Common myeloid progenitor, CD34-positive (primary cell): ENCODE measurements around the gene AK1.

Experiments
- CTCF ChIA-PET: fragments of 350-600 bp; sonication (Branson Sonifier 250); formaldehyde crosslinking; loops from one replicate; lab custom pipeline; 2021; ENCODE audit warnings: antibody characterized with exemption; lab: Charles Lee
- POLR2A ChIA-PET: fragments of 350-600 bp; sonication (Branson Sonifier 250); formaldehyde crosslinking; loops from one replicate; lab custom pipeline; 2021; ENCODE audit warnings: antibody characterized with exemption; lab: Charles Lee
- DNase-seq, 3 donors: peaks; one replicate each; pipeline versions ENCODE4 v3.0.0 to v3.0.0-alpha.2; 2013
- H3K27ac ChIP-seq, 2 experiments: 1 replicate in 1 of 2; 2 replicates in 1 of 2; pipeline ENCODE4 v1.7.0; 2013; ENCODE audit warnings: inconsistent platforms in 2 of 2, low read length in 2 of 2, mild to moderate bottlenecking in 2 of 2, low read depth in 1 of 2, moderate library complexity in 1 of 2; ENCODE audit not compliant: severe bottlenecking in 2 of 2, insufficient read depth in 1 of 2, poor library complexity in 1 of 2
- H3K27me3 ChIP-seq, 5 experiments: replicated peaks in 2 of 5; 1 replicate in 3 of 5; 2 replicates in 2 of 5; pipeline versions ENCODE4 v1.6.1 to v1.7.0; 2013; ENCODE audit warnings: low read length in 4 of 5, mild to moderate bottlenecking in 2 of 5, moderate library complexity in 2 of 5, inconsistent platforms in 1 of 5; ENCODE audit not compliant: insufficient read depth in 5 of 5, control insufficient read depth in 4 of 5
- H3K36me3 ChIP-seq, 4 experiments: 1 replicate in 2 of 4; 2 replicates in 2 of 4; pipeline versions ENCODE4 v1.6.1 to v1.7.0; 2013; ENCODE audit warnings: low read length in 3 of 4, control low read depth in 1 of 4, mild to moderate bottlenecking in 1 of 4; ENCODE audit not compliant: control insufficient read depth in 4 of 4, insufficient read depth in 4 of 4
- H3K4me1 ChIP-seq, 4 experiments: 1 replicate in 3 of 4; 2 replicates in 1 of 4; pipeline versions ENCODE4 v1.6.1 to v1.7.1; 2013; ENCODE audit warnings: low read length in 3 of 4, mild to moderate bottlenecking in 3 of 4, control low read depth in 1 of 4, inconsistent platforms in 1 of 4, moderate library complexity in 1 of 4; ENCODE audit not compliant: control insufficient read depth in 4 of 4, insufficient read depth in 4 of 4; ENCODE audit errors: control extremely low read depth in 1 of 4
- H3K4me3 ChIP-seq, 7 experiments: 1 replicate in 4 of 7; 2 replicates in 3 of 7; pipeline versions ENCODE4 v1.5.1 to v1.7.0; 2013; ENCODE audit warnings: mild to moderate bottlenecking in 7 of 7, low read length in 6 of 7, moderate library complexity in 6 of 7, inconsistent platforms in 2 of 7, low read depth in 2 of 7, control low read depth in 1 of 7; ENCODE audit not compliant: insufficient read depth in 4 of 7, control insufficient read depth in 1 of 7; ENCODE audit errors: extremely low read depth in 1 of 7
- H3K9me3 ChIP-seq, 5 experiments: 1 replicate in 4 of 5; 2 replicates in 1 of 5; pipeline versions ENCODE4 v1.6.1 to v1.7.1; 2013; ENCODE audit warnings: low read length in 4 of 5, mild to moderate bottlenecking in 2 of 5, inconsistent platforms in 1 of 5, low read depth in 1 of 5, moderate library complexity in 1 of 5; ENCODE audit not compliant: control insufficient read depth in 4 of 5, insufficient read depth in 2 of 5; ENCODE audit errors: control extremely low read depth in 1 of 5
- WGBS: methylation state at CpG from one replicate; pipeline ENCODE4 v1.1.5; 2013; ENCODE audit not compliant: insufficient coverage; 5-methylcytosine and 5-hydroxymethylcytosine counted together

Gene AK1

DNA sequence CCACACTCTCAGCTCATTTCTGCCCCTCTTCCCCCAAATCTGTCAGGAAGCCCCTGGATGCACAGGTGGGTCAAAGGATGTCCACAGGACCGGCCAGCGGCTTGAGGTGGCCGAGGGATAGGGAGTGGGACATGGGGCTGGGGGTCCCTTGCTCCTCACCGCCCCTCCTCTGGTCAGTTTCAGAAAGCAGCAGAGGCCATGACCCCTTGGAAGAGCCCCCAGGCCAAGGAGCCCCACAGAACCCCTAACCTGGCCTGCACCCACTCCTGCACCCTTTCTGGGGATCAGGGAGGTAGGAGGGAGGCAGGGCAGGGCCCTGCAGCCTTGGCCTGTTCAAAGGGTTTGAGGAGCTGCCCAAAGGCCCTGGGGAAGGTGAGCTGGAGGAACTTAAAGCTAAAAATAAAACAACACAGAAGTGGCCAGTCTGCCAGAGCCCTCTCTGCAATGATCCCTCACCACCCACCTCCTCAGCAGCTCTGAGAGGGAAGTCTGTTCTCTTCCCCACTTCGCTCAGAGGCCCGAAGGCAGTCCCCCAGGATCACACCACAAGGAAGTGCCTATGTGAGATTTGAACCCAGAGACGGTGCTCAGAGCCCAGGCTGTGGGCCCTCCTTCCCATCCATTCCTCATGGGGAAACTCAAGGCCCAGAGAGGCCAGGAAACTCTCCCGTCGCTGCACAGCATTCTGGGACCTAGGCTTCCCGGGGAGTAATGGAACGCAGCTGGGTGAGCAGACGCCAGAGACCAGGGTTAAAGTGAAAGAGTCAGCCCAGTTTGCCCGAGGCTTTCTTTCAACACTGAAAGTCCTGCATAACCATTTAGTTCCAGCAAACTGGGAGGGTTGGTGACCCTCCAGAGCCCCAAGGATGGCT is 23.9 kb downstream of the AK1 start:
- peaks cover 0 to 19% (median 17%) of the 10 kb centered on the region in 5 experiments for H3K9me3 ChIP-seq
- H3K4me1 ChIP-seq, result peaks cover 5 to 69% (median 65%) of the 10 kb centered on the region in 4 experiments
- H3K27me3 ChIP-seq, result no peaks in the 10 kb centered on the region
- H3K36me3 ChIP-seq, result peaks cover 5 to 27% (median 18%) of the 10 kb centered on the region in 4 experiments
- ChIA-PET POLR2A (interaction anchor here (1.1 to 1.5 kb wide), 5 partner anchors 8 to 29 kb away, joined by 3 to 5 read pairs (median 4); no protein-coding TSS in a partner anchor), CTCF (interaction anchor here (0.5 to 5.7 kb wide), 8 partner anchors 11 to 189 kb away, joined by 3 to 62 read pairs (median 6); partner anchors contain the start of gene CDK9)
- WGBS, result 10% methylated on average over 9 of the region's 13 CpGs
- no peak for DNase-seq
- H3K4me3 ChIP-seq, result peak overlapping the region; percentile 15 to 84 (median 78)
- peak overlapping the region; percentile 46 to 67 for H3K27ac ChIP-seq

DNA sequence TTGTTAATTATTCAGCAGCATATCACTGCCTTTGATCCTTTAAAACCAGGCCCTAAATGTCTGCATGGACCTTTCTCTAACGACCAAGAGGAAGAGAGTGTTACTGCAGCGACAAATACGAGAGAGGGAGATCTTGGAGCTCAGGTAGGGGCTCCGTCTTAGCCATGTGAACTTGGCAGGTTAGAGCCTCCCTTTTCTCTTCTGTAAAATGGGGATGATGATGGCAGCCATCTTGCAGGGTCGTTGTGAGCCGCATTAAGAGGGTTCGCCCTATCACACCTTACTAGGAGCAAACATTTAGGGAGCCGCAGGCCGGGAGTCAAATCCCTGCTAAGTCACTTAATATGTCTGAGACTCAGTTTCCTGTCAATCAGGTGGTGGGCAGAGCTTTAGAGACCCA is 24.6 kb downstream of the AK1 start:
- no peak overlapping the region for H3K27ac ChIP-seq
- H3K4me3 ChIP-seq, result peak overlapping the region in 5 of 7 experiments; percentile 64 to 84 (median 80)
- POLR2A ChIA-PET, result interaction anchor here (1.1 to 1.5 kb wide), 4 partner anchors 9 to 29 kb away, joined by 3 to 4 read pairs (median 4); no protein-coding TSS in a partner anchor
- H3K9me3 ChIP-seq, result peaks cover 0 to 21% (median 17%) of the 10 kb centered on the region in 5 experiments
- no peak for DNase-seq
- H3K4me1 ChIP-seq, result peaks cover 5 to 61% (median 59%) of the 10 kb centered on the region in 4 experiments
- WGBS, result 89% methylated on average over 9 of the region's 9 CpGs
- H3K36me3 ChIP-seq, result peaks cover 5 to 32% (median 19%) of the 10 kb centered on the region in 4 experiments
- CTCF ChIA-PET, result interaction anchor here (1.0 to 5.7 kb wide), 6 partner anchors 12 to 68 kb away, joined by 3 to 62 read pairs (median 19); partner anchors contain the start of gene CDK9
- H3K27me3 ChIP-seq, result no peaks in the 10 kb centered on the region

DNA sequence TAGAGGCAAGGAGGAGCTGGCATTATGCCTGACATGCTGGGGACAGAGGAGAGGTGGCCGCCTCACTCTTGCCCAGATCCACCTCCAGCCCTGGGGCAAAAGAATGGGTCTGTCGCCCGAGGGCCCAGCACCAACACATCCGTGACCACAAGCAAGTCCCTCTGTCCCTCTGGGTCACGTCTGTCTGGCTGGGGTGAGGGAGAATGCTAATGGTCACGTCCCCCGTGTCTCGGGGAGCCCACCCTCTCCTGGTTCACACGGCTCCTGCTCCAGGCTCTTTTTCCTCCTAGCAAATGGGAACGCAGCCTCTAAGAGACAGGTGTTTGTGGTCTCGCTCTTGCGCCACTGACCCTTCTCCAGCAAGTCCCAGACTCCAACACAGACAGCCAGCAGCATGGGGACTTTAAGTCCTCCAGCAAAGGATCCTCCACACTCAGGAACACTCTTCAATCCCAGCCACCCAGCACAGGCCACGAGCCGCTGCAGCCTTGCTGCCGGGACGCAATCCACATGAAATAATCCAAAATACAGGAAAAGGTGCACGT is 27.1 kb downstream of the AK1 start:
- WGBS, result 100% methylated on average over 10 of the region's 17 CpGs
- Histone ChIP-seq H3K4me3 (no peak overlapping the region), H3K36me3 (peaks cover 5 to 37% (median 19%) of the 10 kb centered on the region in 4 experiments), H3K27ac (no peak overlapping the region), H3K27me3 (no peaks in the 10 kb centered on the region), H3K4me1 (peaks cover 0 to 38% (median 35%) of the 10 kb centered on the region in 4 experiments), H3K9me3 (peaks cover 0 to 21% (median 17%) of the 10 kb centered on the region in 5 experiments)
- no peak for DNase-seq
- CTCF ChIA-PET, result no interaction called here
- POLR2A ChIA-PET, result interaction anchor here (0.5 to 0.6 kb wide), 2 partner anchors 14 to 82 kb away, joined by 3 read pairs; no protein-coding TSS in a partner anchor

DNA sequence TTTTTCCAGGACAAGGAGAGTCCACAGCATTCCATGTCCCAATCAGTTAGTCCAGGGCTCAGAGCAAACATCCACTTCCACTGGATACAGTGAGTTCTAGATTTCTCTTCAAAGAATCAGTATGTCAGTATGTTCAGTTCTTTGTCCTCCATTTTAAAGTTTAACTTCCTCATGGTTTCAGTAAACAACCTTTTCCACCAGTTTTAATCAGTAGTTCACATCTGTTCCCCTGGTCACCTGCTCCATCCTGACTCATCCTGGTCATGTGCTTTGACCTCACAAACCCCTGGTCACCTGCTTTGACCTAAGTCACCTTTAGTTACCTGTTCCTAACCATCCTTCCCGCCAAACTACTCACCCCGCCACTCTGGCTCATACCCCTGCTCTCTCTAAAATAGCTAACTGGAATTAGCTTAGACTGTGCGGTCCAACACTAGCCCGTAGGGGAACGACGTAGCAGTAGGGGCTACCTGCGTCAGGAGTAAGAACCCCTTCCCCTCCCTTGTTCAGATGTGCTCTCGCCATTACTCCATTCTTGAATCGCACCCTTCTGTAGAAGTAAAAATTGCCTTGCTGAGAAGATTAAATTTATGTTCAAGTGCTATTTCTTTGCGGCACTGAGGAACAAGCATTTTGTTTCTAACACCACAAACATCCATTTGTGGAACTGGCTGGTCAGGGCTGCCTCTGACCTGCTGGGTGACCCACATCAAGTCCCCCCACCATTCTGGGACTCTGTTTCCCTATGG is 28.5 kb downstream of the AK1 start:
- 100% methylated on average over 2 of the region's 10 CpGs for WGBS
- CTCF ChIA-PET, result no interaction called here
- Histone ChIP-seq H3K27ac (no peak overlapping the region), H3K36me3 (peaks cover 5 to 46% (median 22%) of the 10 kb centered on the region in 4 experiments), H3K27me3 (no peaks in the 10 kb centered on the region), H3K4me3 (peak overlapping the region in 1 of 7 experiments; percentile 28), H3K4me1 (peaks cover 0 to 27% (median 23%) of the 10 kb centered on the region in 4 experiments), H3K9me3 (peaks cover 0 to 21% (median 17%) of the 10 kb centered on the region in 5 experiments)
- POLR2A ChIA-PET, result no interaction called here
- DNase-seq, result peak in 2 of 3 donors; percentile 56 to 69

DNA sequence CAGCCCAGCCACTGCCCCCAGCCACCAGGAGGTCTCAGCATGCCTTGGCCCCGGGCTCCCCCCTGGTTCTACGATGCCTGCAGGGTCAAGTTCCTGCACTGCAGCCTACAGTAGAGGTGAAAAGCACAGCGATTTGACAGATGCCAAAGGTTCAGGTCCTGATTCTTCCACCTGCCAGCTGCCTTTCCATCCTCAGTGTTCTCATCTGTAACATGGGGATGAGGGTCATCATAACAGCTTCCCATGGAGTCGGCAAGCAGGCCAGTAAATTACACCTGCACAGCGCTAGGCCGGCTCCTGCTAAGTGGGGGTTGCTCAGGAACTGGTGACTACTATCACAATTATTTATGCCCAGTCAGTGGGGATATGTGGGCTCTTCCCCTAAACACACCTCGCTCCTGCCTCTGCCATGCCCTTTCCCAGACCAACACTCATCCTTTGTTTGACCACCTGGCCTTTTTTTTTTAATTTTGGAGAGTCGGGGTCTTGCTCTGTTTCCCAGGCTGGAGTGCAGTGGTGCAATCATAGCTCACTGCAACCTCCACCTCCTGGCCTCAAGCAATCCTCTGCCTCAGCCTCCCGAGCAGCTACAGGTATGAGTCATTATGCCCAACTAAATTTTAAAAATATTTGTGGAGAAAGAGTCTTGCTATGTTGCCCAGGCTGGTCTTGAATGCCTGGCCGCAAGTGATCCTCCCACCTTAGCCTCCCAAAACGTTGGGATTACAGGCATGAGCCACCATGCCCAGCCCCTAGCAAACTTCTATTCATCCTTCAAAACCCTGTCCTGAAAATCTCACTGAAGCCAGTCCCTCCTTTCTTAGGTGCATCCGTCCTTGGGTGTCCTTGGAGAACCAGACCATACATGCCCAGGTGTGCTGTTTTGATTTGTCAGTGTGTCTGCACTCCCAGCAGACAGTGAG is 29.4 kb downstream of the AK1 start:
- H3K4me3 ChIP-seq, result no peak overlapping the region
- H3K27ac ChIP-seq, result no peak overlapping the region
- no peaks in the 10 kb centered on the region for H3K27me3 ChIP-seq
- DNase-seq, result no peak
- peaks cover 0 to 21% (median 17%) of the 10 kb centered on the region in 5 experiments for H3K9me3 ChIP-seq
- 87% methylated on average over 9 of the region's 12 CpGs for WGBS
- ChIA-PET POLR2A (no interaction called here), CTCF (interaction anchor here (1.3 kb wide), 1 partner anchor 34 kb away, joined by 4 read pairs; no protein-coding TSS in a partner anchor)
- H3K4me1 ChIP-seq, result peaks cover 0 to 18% (median 15%) of the 10 kb centered on the region in 4 experiments
- H3K36me3 ChIP-seq, result peaks cover 5 to 48% (median 23%) of the 10 kb centered on the region in 4 experiments

DNA sequence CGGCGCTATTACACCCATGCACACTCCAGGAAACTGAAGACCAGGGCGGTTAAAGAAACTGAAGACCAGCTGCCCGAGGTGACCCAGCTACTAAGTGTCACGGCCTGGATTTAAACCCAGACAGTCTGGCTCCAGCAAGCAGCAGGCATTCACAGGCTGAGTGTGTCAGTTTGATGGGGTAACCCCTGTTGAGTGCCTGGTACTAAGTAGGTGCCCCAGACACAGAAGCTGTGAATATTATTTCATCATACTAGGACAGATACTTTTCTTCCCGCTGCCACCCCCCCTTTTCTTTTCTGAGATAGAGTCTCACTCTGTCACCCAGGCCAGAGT is 30.3 kb downstream of the AK1 start:
- Histone ChIP-seq H3K27me3 (no peaks in the 10 kb centered on the region), H3K9me3 (peaks cover 0 to 21% (median 17%) of the 10 kb centered on the region in 5 experiments), H3K4me1 (peaks cover 0 to 9% (median 5%) of the 10 kb centered on the region in 4 experiments), H3K36me3 (peaks cover 5 to 52% (median 28%) of the 10 kb centered on the region in 4 experiments), H3K27ac (peak overlapping the region in 1 of 2 experiments; percentile 12), H3K4me3 (no peak overlapping the region)
- DNase-seq, result no peak
- CTCF ChIA-PET, result interaction anchor here (0.6 to 1.3 kb wide), 4 partner anchors 13 to 35 kb away, joined by 3 to 4 read pairs (median 4); no protein-coding TSS in a partner anchor
- POLR2A ChIA-PET, result interaction anchor here (1.2 to 1.3 kb wide), 2 partner anchors 9 to 11 kb away, joined by 3 read pairs; no protein-coding TSS in a partner anchor
- 91% methylated on average over 6 of the region's 6 CpGs for WGBS
